Measurements from ENCODE around the gene NUPR2. TPM values are rescaled to one million over a fixed set of nuclear protein-coding genes. Genes with fewer than 3 reads are reported as not detected.
A peak's percentile ranks its signal among the peaks of the same experiment; 100 is the strongest.
"Not testable (repeated sequence)": the region's sequence is repeated elsewhere in the genome, so short reads cannot be mapped to it uniquely, and the experiment has no call there.

Gene NUPR2
- total RNA-seq, 1 donor from 2014 or later: not detected

- no peak overlapping the region for H3K27ac ChIP-seq
- H2AFZ ChIP-seq (replicated peaks): no peak overlapping the region
- H3K79me2 ChIP-seq (ENCODE audit: low read depth): no peaks in the 10 kb centered on the region
- H3K4me1 Mint-ChIP-seq: no peaks in the 10 kb centered on the region
- no peaks in the 10 kb centered on the region for H3K27me3 ChIP-seq
- no peak for DNase-seq (ENCODE audit: low spot score)
- no peaks in the 10 kb centered on the region for H3F3A ChIP-seq (ENCODE audit: low read depth)
- H3K4me2 ChIP-seq: no peak overlapping the region
- no peak overlapping the region for H3K27ac Mint-ChIP-seq
- H3K4me3 Mint-ChIP-seq: no peak overlapping the region
- no peaks in the 10 kb centered on the region for H3K36me3 ChIP-seq
- no peaks in the 10 kb centered on the region for H3K4me1 ChIP-seq
- H3K9me3 Mint-ChIP-seq: peaks cover 20% of the 10 kb centered on the region
- no peaks in the 10 kb centered on the region for H4K20me1 ChIP-seq (ENCODE audit: low read depth)
- H3K27me3 Mint-ChIP-seq (ENCODE audit: insufficient read depth, low read depth): peaks cover 3% of the 10 kb centered on the region
- H3K36me3 Mint-ChIP-seq: no peaks in the 10 kb centered on the region
- no peaks in the 10 kb centered on the region for H3K9me3 ChIP-seq (ENCODE audit: low read depth)
- H3K9ac ChIP-seq: no peak overlapping the region
- TF ChIP-seq EZH2phosphoT487 (IDR thresholded peaks at IDR 0.05) (no peak), EZH2 (IDR thresholded peaks at IDR 0.05) (no peak), CTCF (IDR thresholded peaks at IDR 0.05) (no peak)
- no peak overlapping the region for H3K4me3 ChIP-seq
Observed at GRCh38 chr7:56121440-56121839, 5.2 kb upstream of the NUPR2 start.

- H3K9me3 Mint-ChIP-seq; H3K79me2 ChIP-seq (ENCODE audit: low read depth); H3K36me3 ChIP-seq; DNase-seq (ENCODE audit: low spot score); H3F3A ChIP-seq (ENCODE audit: low read depth); H3K27ac ChIP-seq; H4K20me1 ChIP-seq (ENCODE audit: low read depth); H3K27ac Mint-ChIP-seq; H3K4me1 Mint-ChIP-seq; H3K4me1 ChIP-seq; H3K36me3 Mint-ChIP-seq; H3K27me3 ChIP-seq; H3K4me3 Mint-ChIP-seq; H3K9ac ChIP-seq; H3K27me3 Mint-ChIP-seq (ENCODE audit: insufficient read depth, low read depth); H3K4me2 ChIP-seq; H3K9me3 ChIP-seq (ENCODE audit: low read depth); H3K4me3 ChIP-seq; H2AFZ ChIP-seq (replicated peaks): not testable (repeated sequence)
Observed at GRCh38 chr7:56112244-56112643, 4.0 kb downstream of the NUPR2 start.

- Histone ChIP-seq H3F3A (ENCODE audit: low read depth) (no peaks in the 10 kb centered on the region), H4K20me1 (ENCODE audit: low read depth) (no peaks in the 10 kb centered on the region), H3K4me2 (no peak overlapping the region), H3K79me2 (ENCODE audit: low read depth) (peaks cover 5% of the 10 kb centered on the region), H3K4me1 (no peaks in the 10 kb centered on the region), H3K9ac (no peak overlapping the region), H3K4me3 (no peak overlapping the region), H3K27me3 (no peaks in the 10 kb centered on the region), H3K27ac (no peak overlapping the region), H2AFZ (replicated peaks) (no peak overlapping the region), H3K36me3 (no peaks in the 10 kb centered on the region), H3K9me3 (ENCODE audit: low read depth) (peaks cover 5% of the 10 kb centered on the region)
- H3K4me3 Mint-ChIP-seq: no peak overlapping the region
- H3K27me3 Mint-ChIP-seq (ENCODE audit: insufficient read depth, low read depth): peaks cover 4% of the 10 kb centered on the region
- peaks cover 3% of the 10 kb centered on the region for H3K36me3 Mint-ChIP-seq
- TF ChIP-seq EZH2phosphoT487 (IDR thresholded peaks at IDR 0.05) (no peak), EZH2 (IDR thresholded peaks at IDR 0.05) (no peak), CTCF (IDR thresholded peaks at IDR 0.05) (no peak)
- peaks cover 6% of the 10 kb centered on the region for H3K4me1 Mint-ChIP-seq
- H3K27ac Mint-ChIP-seq: no peak overlapping the region
- H3K9me3 Mint-ChIP-seq: peaks cover 6% of the 10 kb centered on the region
- no peak for DNase-seq (ENCODE audit: low spot score)
Observed at GRCh38 chr7:56110611-56111010, 5.6 kb downstream of the NUPR2 start.

- H3K4me1 ChIP-seq: no peaks in the 10 kb centered on the region
- peaks cover 12% of the 10 kb centered on the region for H3K4me1 Mint-ChIP-seq
Observed at GRCh38 chr7:56107954-56108258, 8.3 kb downstream of the NUPR2 start.

More at GRCh38 chr7:56107954-56108258, 8.3 kb downstream of the NUPR2 start:
- Histone ChIP-seq H2AFZ (replicated peaks) (no peak overlapping the region), H3K4me3 (no peak overlapping the region), H3K4me2 (no peak overlapping the region), H3F3A (ENCODE audit: low read depth) (no peaks in the 10 kb centered on the region), H3K9me3 (ENCODE audit: low read depth) (no peaks in the 10 kb centered on the region), H4K20me1 (ENCODE audit: low read depth) (no peaks in the 10 kb centered on the region), H3K27me3 (no peaks in the 10 kb centered on the region), H3K27ac (no peak overlapping the region), H3K9ac (no peak overlapping the region), H3K79me2 (ENCODE audit: low read depth) (peaks cover 11% of the 10 kb centered on the region), H3K36me3 (no peaks in the 10 kb centered on the region)
- peaks cover 4% of the 10 kb centered on the region for H3K27me3 Mint-ChIP-seq (ENCODE audit: insufficient read depth, low read depth)
- no peak overlapping the region for H3K27ac Mint-ChIP-seq
- H3K36me3 Mint-ChIP-seq: peaks cover 5% of the 10 kb centered on the region
- H3K4me3 Mint-ChIP-seq: peak overlapping the region; percentile 94
- H3K9me3 Mint-ChIP-seq: peaks cover 3% of the 10 kb centered on the region
- no peak for DNase-seq (ENCODE audit: low spot score)
- TF ChIP-seq EZH2phosphoT487 (IDR thresholded peaks at IDR 0.05): no peak
- no peak for TF ChIP-seq EZH2 (IDR thresholded peaks at IDR 0.05)
- TF ChIP-seq CTCF (IDR thresholded peaks at IDR 0.05): no peak

Measured in neural progenitor cell (in vitro differentiated cells).